ENCODE measurements around the gene A2M. TPM values are rescaled to one million over a fixed set of nuclear protein-coding genes. Genes with fewer than 3 reads are reported as not detected.
A peak's percentile ranks its signal among the peaks of the same experiment; 100 is the strongest.

The A2M gene
- total and polyA plus RNA-seq, 2 experiments from 2014 or later, result 463 to 567 TPM

- Histone ChIP-seq H3K4me3 (no peak overlapping the region), H3K9me2 (replicated peaks; ENCODE audit: insufficient read depth) (no peaks in the 10 kb centered on the region), H3K36me3 (replicated peaks; ENCODE audit: insufficient read depth, low read depth) (no peaks in the 10 kb centered on the region), H2AFZ (no peak overlapping the region), H3K9me3 (ENCODE audit: low read depth) (no peaks in the 10 kb centered on the region), H3K79me2 (no peaks in the 10 kb centered on the region), H4K20me1 (ENCODE audit: insufficient read depth, poor library complexity, severe bottlenecking) (no peaks in the 10 kb centered on the region), H3K4me1 (ENCODE audit: insufficient read depth) (peaks cover 22% of the 10 kb centered on the region), H3K27ac (no peak overlapping the region), H3K27me3 (no peaks in the 10 kb centered on the region), H3K4me2 (no peak overlapping the region)
- no peak for DNase-seq (ENCODE audit: low spot score)
- TF ChIP-seq EZH2 (IDR thresholded peaks at IDR 0.05; ENCODE audit: borderline replicate concordance) (no peak), EZH2phosphoT487 (IDR thresholded peaks at IDR 0.05; ENCODE audit: low read depth, severe bottlenecking, unreplicated experiment) (no peak), CTCF (IDR thresholded peaks at IDR 0.05; ENCODE audit: poor library complexity) (no peak)
- WGBS (ENCODE audit: low lambda C conversion rate, missing lambda C conversion rate), result 80% methylated on average over 1 of the region's 1 CpG
Observed at GRCh38 chr12:9068086-9068485, 47.6 kb downstream of the A2M start.

GRCh38 chr12:9066755-9067423 is 48.8 kb downstream of the A2M start:
- H3K36me3 ChIP-seq (replicated peaks; ENCODE audit: insufficient read depth, low read depth), result no peaks in the 10 kb centered on the region
- DNase-seq (ENCODE audit: low spot score), result no peak
- peak overlapping the region; percentile 81 for H3K4me2 ChIP-seq
- no peaks in the 10 kb centered on the region for H3K9me2 ChIP-seq (replicated peaks; ENCODE audit: insufficient read depth)
- no peak overlapping the region for H2AFZ ChIP-seq
- H3K27me3 ChIP-seq, result no peaks in the 10 kb centered on the region
- no peaks in the 10 kb centered on the region for H3K9me3 ChIP-seq (ENCODE audit: low read depth)
- H3K79me2 ChIP-seq, result peaks cover 3% of the 10 kb centered on the region
- TF ChIP-seq CTCF (IDR thresholded peaks at IDR 0.05; ENCODE audit: poor library complexity) (no peak), EZH2phosphoT487 (IDR thresholded peaks at IDR 0.05; ENCODE audit: low read depth, severe bottlenecking, unreplicated experiment) (no peak), EZH2 (IDR thresholded peaks at IDR 0.05; ENCODE audit: borderline replicate concordance) (no peak)
- no peak overlapping the region for H3K4me3 ChIP-seq
- H4K20me1 ChIP-seq (ENCODE audit: insufficient read depth, poor library complexity, severe bottlenecking), result no peaks in the 10 kb centered on the region
- H3K27ac ChIP-seq, result no peak overlapping the region
- peaks cover 22% of the 10 kb centered on the region for H3K4me1 ChIP-seq (ENCODE audit: insufficient read depth)
- WGBS (ENCODE audit: low lambda C conversion rate, missing lambda C conversion rate), result 80% methylated on average over 3 of the region's 3 CpGs

GRCh38 chr12:9066183-9066623 is 49.5 kb downstream of the A2M start:
- Histone ChIP-seq H3K27ac (peak overlapping the region; percentile 84), H3K9me2 (replicated peaks; ENCODE audit: insufficient read depth) (no peaks in the 10 kb centered on the region), H3K4me2 (peak overlapping the region; percentile 81), H3K27me3 (no peaks in the 10 kb centered on the region), H3K79me2 (peaks cover 3% of the 10 kb centered on the region), H3K36me3 (replicated peaks; ENCODE audit: insufficient read depth, low read depth) (no peaks in the 10 kb centered on the region), H3K4me1 (ENCODE audit: insufficient read depth) (peaks cover 22% of the 10 kb centered on the region), H3K9me3 (ENCODE audit: low read depth) (no peaks in the 10 kb centered on the region), H3K4me3 (no peak overlapping the region), H4K20me1 (ENCODE audit: insufficient read depth, poor library complexity, severe bottlenecking) (no peaks in the 10 kb centered on the region), H2AFZ (no peak overlapping the region)
- no peak for DNase-seq (ENCODE audit: low spot score)
- TF ChIP-seq CTCF (IDR thresholded peaks at IDR 0.05; ENCODE audit: poor library complexity) (no peak), EZH2 (IDR thresholded peaks at IDR 0.05; ENCODE audit: borderline replicate concordance) (no peak), EZH2phosphoT487 (IDR thresholded peaks at IDR 0.05; ENCODE audit: low read depth, severe bottlenecking, unreplicated experiment) (no peak)
- WGBS (ENCODE audit: low lambda C conversion rate, missing lambda C conversion rate), result 97% methylated on average over 9 of the region's 9 CpGs
